Eye (tissue), 1 donor: ENCODE results near the gene ZNF460.

Source experiments
- DNase-seq: peaks from one replicate; pipeline ENCODE4 v3.0.0-alpha.2; 2015

ZNF460 gene

GRCh38 chr19:57282011-57282643 is 1.8 kb downstream of the ZNF460 start:
- DNase-seq: no peak

GRCh38 chr19:57288373-57288772 is 8.1 kb downstream of the ZNF460 start:
- DNase-seq: no peak

DNA sequence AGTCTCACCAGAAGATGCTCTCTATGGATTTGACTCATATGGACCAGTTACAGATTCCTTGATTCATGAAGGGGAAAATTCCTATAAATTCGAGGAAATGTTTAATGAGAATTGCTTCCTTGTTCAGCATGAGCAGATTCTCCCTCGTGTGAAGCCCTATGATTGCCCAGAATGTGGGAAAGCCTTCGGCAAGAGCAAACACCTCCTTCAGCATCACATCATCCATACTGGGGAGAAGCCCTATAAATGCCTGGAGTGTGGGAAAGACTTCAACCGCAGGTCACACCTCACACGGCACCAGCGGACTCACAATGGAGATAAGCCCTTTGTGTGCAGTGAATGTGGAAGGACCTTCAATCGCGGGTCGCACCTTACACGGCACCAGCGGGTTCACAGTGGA is 10.7 kb downstream of the ZNF460 start:
- DNase-seq: no peak

DNA sequence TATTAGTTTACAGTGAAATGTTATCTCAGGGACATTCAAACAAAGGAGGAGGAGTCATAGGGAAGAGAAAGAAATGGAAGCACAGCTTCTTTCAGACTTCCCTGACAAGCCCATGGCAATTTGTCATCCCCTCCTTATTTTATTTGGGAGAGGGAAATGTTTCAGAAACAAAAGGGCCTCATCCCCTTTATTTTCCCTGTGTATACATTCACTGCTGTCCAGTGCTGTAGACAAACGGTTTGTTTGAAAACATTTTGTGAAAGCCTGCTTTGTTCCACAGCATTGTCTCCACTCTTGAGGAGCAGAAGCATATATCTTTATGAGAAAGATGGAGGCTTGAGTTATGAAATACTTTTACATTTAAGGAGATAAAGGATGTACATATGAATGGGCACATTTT is 12.3 kb downstream of the ZNF460 start:
- no peak for DNase-seq

GRCh38 chr19:57293719-57294118 is 13.4 kb downstream of the ZNF460 start:
- no peak for DNase-seq

DNA sequence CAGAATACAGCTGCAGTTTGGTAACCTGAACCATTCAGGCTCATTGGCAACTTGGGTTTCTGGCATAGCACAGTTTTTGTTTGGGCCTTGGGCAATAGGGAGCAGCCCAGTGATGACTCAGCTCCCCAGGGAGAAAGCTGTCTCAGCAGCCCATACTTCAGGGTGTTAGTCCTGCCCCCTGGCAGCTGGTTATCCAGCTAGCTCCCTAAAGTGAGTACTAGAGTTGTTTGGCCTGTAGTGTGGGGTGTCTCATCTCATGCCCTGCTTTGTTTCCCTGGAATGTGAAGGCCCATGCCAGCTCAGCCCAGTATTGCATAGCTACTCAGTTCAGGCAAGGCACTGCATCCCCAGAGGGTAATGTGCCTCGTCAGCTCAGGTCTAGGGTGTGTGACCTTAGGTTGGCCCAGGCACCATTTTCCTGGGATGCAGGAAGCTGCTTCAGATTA is 21.8 kb downstream of the ZNF460 start:
- no peak for DNase-seq

DNA sequence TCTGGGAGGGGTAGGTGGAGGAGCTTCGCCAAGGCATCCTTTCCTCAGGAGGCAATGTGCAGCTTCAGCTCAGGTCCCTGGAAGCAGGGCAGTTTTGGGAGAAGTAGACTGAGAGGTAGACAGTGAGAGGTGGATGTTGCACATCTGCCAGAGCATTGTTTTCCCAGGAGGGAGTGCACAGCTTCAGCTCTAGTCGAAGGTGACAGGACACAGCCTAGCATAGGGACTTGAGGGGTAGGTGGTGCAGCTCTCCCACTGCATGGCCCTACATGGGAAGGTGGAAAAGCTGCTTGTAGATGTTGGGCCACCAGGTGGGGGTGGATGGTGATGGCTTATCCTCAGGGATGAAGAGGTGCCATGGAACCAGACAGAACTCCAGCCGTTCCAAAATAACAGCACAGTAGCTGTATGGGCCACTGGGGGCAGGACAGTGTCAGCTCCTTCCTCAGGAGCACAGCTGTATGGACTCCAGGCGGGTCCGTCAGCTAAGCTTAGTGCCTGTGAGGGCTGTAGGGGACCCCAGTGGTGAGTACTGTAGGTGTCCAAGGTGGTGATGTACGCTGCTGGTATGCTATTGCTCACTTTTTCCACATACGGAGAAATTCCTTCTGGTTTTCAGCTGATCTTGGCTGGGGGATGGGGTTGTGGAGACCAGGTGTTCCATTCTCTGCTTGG is 22.6 kb downstream of the ZNF460 start:
- no peak for DNase-seq

DNA sequence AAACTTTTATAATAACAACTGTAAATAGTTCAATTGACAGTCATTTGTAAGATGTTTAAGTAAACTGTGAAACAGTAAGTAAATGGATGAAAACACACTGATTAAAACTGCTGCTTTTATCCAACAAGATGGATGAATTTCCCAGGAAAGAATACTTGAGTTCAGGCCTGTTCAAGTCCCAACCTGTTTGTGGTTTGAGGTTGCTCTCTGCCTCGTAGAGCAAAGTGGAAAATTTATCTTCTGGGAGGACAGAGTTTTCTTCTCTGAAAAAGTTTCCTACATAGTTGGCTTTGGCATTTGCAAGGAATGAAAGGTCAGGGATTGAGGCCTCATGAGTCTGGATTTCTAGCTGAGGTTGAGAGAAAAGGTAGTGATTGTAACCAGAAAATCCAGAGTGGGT is 24.8 kb downstream of the ZNF460 start:
- DNase-seq: no peak

DNA sequence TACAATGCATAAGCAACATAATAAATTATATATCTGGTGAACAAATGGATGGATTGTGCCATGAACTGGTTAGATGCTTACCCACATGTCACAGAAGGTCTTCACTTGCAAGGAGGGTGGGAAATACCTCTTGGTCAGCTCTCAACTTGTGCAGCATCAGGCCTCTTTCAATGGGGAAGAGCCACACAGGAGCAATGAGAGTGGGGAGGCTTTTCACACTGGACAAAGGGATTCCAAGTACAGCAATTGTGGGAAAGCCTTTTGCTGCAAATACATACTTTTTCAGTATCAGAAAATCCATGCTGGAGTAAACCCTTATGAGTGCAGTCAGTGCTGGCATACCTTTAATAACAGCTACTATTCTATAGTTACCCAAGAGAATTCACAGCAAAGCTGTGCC is 28.2 kb downstream of the ZNF460 start:
- no peak for DNase-seq

DNA sequence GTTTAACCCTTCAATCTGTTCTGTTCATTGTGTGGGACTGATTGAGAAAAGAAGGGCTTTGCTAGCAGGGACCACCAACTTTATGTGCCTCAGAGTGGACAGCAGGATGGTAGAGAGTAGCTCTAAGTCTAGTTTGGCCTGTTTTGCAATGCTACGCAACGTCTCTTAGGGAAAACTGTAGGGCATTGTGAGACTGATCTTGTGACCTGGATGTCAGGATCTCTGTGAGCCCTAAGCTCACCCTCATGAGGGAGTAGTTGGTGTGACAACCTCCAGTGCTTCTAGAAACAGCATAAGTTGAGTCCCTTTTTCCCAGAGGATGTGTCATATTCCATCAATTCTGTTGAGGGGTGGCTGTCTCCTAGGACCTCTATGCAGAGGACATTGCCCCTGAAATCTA is 30.5 kb downstream of the ZNF460 start:
- DNase-seq: no peak

DNA sequence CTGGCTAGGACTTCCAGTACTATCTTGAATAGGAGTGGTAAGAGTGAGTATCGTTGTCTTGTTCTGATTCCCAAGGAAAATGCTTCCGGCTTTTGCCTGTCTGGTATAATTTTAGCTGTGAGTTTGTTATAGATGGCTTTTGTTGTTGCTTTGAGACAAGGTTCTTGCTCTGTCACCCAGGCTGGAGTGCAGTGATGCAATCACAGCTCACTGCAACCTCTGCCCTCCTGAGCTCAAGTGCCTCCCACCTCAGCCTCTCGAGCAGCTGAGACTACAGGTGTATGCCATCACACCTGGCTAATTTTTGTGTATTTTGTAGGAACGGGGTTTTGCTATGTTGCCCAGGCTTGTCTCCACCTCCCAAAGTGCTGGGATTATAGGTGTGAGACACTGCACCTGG is 33.9 kb downstream of the ZNF460 start:
- no peak for DNase-seq

GRCh38 chr19:57317503-57317902 is 37.2 kb downstream of the ZNF460 start:
- DNase-seq: no peak

DNA sequence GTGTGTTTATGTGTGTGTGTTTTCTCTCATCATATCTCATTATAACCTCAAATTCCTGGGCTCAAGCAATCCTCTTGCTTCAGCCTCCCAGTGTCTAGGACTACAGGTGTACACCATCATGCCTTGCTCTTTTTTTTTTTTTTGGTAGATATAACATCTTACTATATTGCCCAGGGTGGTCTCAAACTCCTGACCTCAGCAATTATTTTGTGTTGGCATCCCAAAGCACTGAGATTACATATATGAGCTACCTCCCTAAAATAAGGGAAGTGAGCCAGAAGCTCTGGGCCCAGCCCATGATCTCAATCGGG is 39.5 kb downstream of the ZNF460 start:
- no peak for DNase-seq

GRCh38 chr19:57320180-57321084 is 40.1 kb downstream of the ZNF460 start, which contains the start of gene ZNF543:
Gene ZNF543, plus strand, starts transcription at chr19:57320472. Its CDS starts 382 bp downstream, at chr19:57320854.
- DNase-seq: peak; percentile 99

GRCh38 chr19:57321116-57321515 is 40.8 kb downstream of the ZNF460 start:
- no peak for DNase-seq

DNA sequence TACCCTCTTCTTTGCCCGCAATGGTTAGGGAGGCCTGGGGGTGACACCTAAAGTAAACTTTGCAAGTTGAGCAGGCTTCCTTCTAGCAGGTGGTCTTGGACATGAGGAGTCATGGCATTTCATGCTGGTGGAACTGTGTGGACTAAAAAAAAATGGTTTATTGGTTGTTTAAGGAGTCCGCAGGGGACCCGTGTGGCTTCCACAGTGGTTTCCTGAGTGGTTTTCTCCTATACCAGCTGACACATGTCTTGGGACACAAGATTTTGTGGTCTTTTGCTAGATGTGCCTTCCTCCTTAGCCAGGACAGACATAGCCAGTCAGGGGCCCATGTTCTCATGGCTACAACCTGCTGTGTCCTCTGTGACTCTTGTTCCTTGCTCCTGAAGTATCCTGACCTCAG is 41.5 kb downstream of the ZNF460 start:
- no peak for DNase-seq

GRCh38 chr19:57324992-57325391 is 44.7 kb downstream of the ZNF460 start:
- DNase-seq: no peak

DNA sequence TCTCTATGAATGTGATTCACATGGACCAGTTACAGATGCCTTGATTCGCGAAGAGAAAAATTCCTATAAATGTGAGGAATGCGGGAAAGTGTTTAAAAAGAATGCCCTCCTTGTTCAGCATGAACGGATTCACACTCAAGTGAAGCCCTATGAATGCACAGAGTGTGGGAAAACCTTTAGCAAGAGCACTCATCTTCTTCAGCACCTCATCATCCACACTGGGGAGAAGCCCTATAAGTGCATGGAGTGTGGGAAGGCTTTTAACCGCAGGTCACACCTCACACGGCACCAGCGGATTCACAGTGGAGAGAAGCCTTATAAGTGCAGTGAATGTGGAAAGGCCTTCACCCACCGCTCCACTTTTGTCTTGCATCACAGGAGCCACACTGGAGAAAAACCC is 47.7 kb downstream of the ZNF460 start:
- DNase-seq: no peak

- DNase-seq: peak; percentile 45
Observed at GRCh38 chr19:57334191-57334590, 53.9 kb downstream of the ZNF460 start.

DNA sequence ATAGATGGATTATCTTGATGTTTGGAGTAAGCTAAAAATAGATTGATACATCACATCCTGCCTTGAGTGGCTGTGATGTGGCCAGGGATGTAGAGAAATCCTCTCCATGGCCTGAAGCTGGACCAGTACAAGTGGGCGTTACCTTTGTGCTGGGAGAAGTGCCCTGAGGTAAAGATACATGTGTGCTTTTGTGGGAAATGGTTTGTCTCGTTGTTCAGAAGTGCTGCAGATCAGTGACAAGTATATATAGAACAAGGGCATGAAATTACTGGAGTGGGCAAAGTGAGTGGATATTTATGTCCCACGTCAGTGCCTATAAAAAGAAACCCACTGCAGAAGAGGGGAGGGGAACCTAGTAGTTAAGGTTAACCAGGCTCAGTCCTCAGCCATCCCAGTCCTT is 58.6 kb downstream of the ZNF460 start:
- no peak for DNase-seq

DNA sequence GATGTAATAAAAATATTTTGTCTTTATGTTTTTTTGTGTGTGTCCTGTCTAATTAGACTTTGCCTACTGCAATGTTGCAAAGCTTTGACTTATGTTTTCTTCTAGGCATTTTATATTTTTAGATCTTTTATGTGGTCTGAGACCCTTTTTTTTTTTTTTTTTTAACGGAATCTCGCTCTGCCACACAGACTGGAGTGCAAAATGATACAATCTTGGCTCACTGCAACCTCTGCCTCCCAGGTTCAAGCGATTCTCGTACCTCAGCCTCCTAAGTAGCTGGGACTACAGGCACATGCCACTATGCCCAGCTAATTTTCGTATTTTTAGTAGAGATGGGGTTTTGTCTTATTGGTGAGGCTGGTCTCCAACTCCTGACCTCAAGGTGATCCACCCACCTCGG is 62.3 kb downstream of the ZNF460 start:
- DNase-seq: no peak
